ENCODE measurements around the gene CLCN6.

DNA sequence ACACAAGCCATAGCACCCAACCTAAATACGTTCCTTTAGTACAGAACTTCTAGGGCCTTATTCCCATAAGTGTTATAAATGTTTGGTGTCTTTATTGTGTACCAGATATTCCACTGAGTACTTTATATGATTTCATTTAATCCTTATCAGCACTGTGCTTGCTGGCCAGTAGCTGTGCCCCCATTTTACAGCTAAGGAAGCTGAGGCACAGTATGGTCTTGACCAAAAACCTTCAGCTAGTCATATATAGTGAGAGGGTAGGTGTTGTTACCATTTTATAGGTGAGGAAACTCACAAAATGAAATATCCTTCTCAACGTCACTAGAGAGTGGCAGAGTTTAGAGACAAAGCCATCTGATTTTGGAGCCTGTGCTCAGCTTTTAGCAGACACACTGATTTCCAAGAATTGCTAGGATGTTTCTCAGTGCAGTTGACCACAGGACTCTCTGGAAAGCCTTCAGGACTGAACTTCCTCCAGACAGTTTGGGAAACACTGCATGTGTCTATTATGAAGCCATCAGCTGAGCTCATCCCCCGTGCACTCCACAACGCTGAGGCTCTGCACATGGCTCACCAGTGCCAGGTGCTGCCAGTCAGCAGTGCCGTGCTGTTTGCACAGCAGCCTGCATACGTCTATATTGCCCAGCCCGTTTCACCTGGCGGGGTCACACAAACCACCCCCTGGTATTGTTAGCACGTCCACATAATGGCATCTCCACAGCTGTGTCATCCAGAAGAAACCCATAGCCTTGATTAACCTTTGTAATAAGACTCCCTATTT is 26.1 kb downstream of the CLCN6 start:
- TF ChIP-seq, protein P1, sequence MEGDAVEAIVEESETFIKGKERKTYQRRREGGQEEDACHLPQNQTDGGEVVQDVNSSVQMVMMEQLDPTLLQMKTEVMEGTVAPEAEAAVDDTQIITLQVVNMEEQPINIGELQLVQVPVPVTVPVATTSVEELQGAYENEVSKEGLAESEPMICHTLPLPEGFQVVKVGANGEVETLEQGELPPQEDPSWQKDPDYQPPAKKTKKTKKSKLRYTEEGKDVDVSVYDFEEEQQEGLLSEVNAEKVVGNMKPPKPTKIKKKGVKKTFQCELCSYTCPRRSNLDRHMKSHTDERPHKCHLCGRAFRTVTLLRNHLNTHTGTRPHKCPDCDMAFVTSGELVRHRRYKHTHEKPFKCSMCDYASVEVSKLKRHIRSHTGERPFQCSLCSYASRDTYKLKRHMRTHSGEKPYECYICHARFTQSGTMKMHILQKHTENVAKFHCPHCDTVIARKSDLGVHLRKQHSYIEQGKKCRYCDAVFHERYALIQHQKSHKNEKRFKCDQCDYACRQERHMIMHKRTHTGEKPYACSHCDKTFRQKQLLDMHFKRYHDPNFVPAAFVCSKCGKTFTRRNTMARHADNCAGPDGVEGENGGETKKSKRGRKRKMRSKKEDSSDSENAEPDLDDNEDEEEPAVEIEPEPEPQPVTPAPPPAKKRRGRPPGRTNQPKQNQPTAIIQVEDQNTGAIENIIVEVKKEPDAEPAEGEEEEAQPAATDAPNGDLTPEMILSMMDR (IDR thresholded peaks at IDR 0.05), result no peak
- TF ChIP-seq POLR2A (IDR thresholded peaks at IDR 0.05), result no peak

Measured in uterus (tissue), 2 donors.